Esophagus muscularis mucosa (tissue), 4 donors: ENCODE measurements around the gene PLEKHG4. TPM values are rescaled to one million over a fixed set of nuclear protein-coding genes. Genes with fewer than 3 reads are reported as not detected.

Experiments
- DNase-seq: peaks from one replicate; pipeline ENCODE4 v3.0.0-alpha.2; 2017; ENCODE audit errors: extremely low spot score
- H3K27ac ChIP-seq, 4 donors: fragments of 200-600 bp; sonication (generic); replicated peaks in 1 of 4; 1 replicate in 3 of 4; 2 replicates in 1 of 4; pipeline ENCODE4 v1.5.1; 2016 to 2019; ENCODE audit warnings: mild to moderate bottlenecking in 1 of 4
- H3K27me3 ChIP-seq, 4 donors: fragments of 200-600 bp; sonication (generic); one replicate each; pipeline versions ENCODE4 v1.5.1 to v1.6.0; 2016 to 2019
- H3K36me3 ChIP-seq, 4 donors: fragments of 200-600 bp; sonication (generic); one replicate each; pipeline ENCODE4 v1.5.1; 2016 to 2019
- H3K4me1 ChIP-seq, 4 donors: fragments of 200-600 bp; sonication (generic); one replicate each; pipeline ENCODE4 v1.5.1; 2016 to 2019
- H3K4me3 ChIP-seq, 4 donors: fragments of 200-600 bp; sonication (generic); 1 replicate in 2 of 4; 2 replicates in 2 of 4; pipeline ENCODE4 v1.5.1; 2016 to 2019; ENCODE audit warnings: mild to moderate bottlenecking in 4 of 4, moderate library complexity in 1 of 4
- H3K9me3 ChIP-seq, 4 donors: fragments of 200-600 bp; sonication (generic); 1 replicate in 3 of 4; 2 replicates in 1 of 4; pipeline ENCODE4 v1.5.1; 2016 to 2019
- EP300 ChIP-seq: sonication (generic); formaldehyde crosslinking; IDR thresholded peaks from one replicate; pipeline ENCODE4 v1.6.1; 2017; ENCODE audit warnings: antibody characterized with exemption
- POLR2A ChIP-seq: fragments of 450-650 bp; IDR thresholded peaks from one replicate; pipeline ENCODE4 v1.6.1; 2017; ENCODE audit warnings: antibody characterized with exemption, moderate library complexity, mild to moderate bottlenecking, low read depth
- POLR2AphosphoS5 ChIP-seq, 2 donors: sonication (generic); formaldehyde crosslinking; IDR thresholded peaks; one replicate each; pipeline ENCODE4 v1.6.1; 2017; ENCODE audit warnings: antibody characterized with exemption in 2 of 2
- WGBS: methylation state at CpG from one replicate; pipeline ENCODE4 v1.1.5; 2018; 5-methylcytosine and 5-hydroxymethylcytosine counted together
- intact Hi-C: fragments of 100-400 bp; cut with DNase I; formaldehyde crosslinking; loops from one replicate; pipeline ENCODE4 v1.15.1; 2023
- total RNA-seq, 4 donors: library from RNA; depleted of rRNA; stranded (reverse); fragments of >200 nt; gene quantifications; one replicate each; pipeline versions ENCODE4 v1.1.0 to v1.2.1, GENCODE V29; 2016
- TF ChIP-seq, protein P1 (sequence below), 3 experiments: fragments of 200-600 bp in 2 of 3; fragments of 450-650 bp in 1 of 3; sonication (generic) in 2 of 3; IDR thresholded peaks; one replicate each; pipeline ENCODE4 v1.5.1; 2017 to 2019; ENCODE audit warnings: antibody characterized with exemption in 3 of 3, mild to moderate bottlenecking in 2 of 3, moderate library complexity in 1 of 3

PLEKHG4 gene, protein sequence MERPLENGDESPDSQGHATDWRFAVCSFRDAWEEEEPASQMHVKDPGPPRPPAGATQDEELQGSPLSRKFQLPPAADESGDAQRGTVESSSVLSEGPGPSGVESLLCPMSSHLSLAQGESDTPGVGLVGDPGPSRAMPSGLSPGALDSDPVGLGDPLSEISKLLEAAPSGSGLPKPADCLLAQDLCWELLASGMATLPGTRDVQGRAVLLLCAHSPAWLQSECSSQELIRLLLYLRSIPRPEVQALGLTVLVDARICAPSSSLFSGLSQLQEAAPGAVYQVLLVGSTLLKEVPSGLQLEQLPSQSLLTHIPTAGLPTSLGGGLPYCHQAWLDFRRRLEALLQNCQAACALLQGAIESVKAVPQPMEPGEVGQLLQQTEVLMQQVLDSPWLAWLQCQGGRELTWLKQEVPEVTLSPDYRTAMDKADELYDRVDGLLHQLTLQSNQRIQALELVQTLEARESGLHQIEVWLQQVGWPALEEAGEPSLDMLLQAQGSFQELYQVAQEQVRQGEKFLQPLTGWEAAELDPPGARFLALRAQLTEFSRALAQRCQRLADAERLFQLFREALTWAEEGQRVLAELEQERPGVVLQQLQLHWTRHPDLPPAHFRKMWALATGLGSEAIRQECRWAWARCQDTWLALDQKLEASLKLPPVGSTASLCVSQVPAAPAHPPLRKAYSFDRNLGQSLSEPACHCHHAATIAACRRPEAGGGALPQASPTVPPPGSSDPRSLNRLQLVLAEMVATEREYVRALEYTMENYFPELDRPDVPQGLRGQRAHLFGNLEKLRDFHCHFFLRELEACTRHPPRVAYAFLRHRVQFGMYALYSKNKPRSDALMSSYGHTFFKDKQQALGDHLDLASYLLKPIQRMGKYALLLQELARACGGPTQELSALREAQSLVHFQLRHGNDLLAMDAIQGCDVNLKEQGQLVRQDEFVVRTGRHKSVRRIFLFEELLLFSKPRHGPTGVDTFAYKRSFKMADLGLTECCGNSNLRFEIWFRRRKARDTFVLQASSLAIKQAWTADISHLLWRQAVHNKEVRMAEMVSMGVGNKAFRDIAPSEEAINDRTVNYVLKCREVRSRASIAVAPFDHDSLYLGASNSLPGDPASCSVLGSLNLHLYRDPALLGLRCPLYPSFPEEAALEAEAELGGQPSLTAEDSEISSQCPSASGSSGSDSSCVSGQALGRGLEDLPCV
- 1 to 10 TPM; 3.0 to 8.7 (median 3.2) TPM for total RNA-seq

DNA sequence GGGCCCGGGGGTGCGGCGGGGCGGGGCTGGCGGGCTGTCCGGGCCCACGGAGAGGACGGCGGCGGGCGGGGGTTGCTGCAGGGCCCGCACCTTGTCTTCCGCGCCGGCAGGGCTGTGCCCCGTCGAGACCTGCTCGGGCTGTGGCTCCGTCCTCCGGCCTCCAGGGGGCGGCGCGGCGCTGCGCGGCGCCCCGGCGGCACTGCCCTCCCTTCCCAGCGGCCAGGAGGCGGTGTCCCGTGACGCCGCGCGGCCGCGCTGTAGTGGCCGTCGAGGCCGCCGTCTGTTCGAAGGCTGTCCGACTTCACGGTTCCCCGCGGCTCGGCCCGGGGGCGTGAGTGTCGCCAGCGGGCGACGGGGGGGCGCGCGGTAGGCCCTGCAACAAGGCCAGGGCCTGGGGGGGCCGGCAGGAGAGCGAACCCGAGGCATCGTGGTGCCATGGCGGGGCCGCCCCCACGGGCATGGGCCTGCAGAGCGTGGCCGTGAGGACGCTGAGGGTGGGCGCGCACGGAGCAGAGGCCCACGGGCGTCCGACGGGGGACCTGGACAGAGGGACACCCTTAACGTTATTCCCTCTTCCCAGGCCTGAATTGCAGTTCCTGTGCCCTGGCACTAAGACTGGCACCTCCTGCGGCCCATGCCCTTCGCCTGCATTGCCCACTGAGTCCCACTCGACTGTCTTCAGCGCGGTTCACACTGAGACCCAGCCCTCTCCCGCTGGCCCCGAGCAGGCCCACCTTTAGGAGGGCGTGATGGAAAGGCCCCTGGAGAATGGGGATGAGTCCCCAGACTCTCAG, at the start of gene PLEKHG4:
Gene PLEKHG4 (plus strand): TSS at position 237 of the 794 bp plus-strand sequence. CDS start 513 bp downstream, at position 750.
- Histone ChIP-seq H3K27me3 (no peaks in the 10 kb centered on the region), H3K27ac (peak within 1 kb of the TSS; percentile 58 to 70 (median 64)), H3K9me3 (no peaks in the 10 kb centered on the region), H3K36me3 (peaks cover 0 to 14% (median 0%) of the 10 kb centered on the region in 4 donors), H3K4me1 (peaks cover 13 to 35% (median 31%) of the 10 kb centered on the region in 4 donors), H3K4me3 (peak within 1 kb of the TSS; percentile 64 to 81 (median 68))
- DNase-seq: no peak
- WGBS: 69% methylated on average over 14 of the region's 83 CpGs
- intact Hi-C loops: no loop called here
- TF ChIP-seq, protein P1, sequence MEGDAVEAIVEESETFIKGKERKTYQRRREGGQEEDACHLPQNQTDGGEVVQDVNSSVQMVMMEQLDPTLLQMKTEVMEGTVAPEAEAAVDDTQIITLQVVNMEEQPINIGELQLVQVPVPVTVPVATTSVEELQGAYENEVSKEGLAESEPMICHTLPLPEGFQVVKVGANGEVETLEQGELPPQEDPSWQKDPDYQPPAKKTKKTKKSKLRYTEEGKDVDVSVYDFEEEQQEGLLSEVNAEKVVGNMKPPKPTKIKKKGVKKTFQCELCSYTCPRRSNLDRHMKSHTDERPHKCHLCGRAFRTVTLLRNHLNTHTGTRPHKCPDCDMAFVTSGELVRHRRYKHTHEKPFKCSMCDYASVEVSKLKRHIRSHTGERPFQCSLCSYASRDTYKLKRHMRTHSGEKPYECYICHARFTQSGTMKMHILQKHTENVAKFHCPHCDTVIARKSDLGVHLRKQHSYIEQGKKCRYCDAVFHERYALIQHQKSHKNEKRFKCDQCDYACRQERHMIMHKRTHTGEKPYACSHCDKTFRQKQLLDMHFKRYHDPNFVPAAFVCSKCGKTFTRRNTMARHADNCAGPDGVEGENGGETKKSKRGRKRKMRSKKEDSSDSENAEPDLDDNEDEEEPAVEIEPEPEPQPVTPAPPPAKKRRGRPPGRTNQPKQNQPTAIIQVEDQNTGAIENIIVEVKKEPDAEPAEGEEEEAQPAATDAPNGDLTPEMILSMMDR (IDR thresholded peaks at IDR 0.05): peak; percentile 74 to 86 (median 82)
- TF ChIP-seq POLR2AphosphoS5 (IDR thresholded peaks at IDR 0.05): no peak
- TF ChIP-seq EP300: no peak
- TF ChIP-seq POLR2A: no peak

DNA sequence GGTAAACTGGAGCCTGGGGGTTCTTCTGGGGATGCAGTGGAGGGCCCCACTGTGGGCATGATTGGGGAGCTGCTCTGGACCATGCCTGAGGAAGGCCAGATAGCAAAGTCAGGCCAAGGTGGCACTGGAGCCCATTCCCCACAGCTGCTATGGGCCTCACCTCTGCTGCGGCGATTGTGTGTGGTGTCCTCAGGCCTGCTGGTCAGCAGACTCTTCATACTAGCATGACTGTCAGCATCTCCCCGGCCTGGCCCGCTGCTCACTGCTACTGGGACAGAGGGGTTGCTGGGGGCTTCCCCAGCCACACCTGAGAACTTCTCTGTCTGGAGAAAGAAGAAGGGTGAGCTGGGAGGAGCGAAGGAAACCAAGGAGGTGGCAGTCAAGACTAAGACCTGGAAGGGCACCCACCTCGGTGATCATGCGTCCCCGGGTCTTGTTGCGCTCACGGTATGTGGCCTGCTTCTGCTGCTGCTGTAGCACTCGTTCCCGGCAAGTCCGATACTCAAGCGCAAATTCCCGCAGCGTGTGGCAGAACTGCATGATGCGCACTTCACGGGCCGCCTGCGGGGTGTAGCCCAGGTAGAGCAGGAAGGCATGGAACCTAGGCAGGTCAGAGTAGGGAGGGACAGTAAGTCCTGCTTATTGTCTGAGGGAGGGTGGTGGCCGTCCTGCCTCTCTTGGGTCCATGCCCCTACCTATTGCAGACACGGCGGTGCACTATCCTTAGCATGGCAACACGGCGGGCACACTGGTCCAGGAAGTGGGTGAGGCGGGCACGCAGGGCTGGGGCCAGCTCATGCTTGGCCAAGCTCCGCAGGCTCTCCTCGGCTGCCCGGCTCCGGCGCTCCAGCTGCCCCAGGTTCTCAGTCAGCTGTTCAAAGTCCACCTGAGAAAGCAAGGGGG, 49.2 kb upstream of the PLEKHG4 start:
- DNase-seq: no peak
- H3K27ac ChIP-seq: no peak overlapping the region
- TF ChIP-seq POLR2AphosphoS5 (IDR thresholded peaks at IDR 0.05) (no peak), EP300 (no peak), POLR2A (no peak)
- TF ChIP-seq, protein P1 (IDR thresholded peaks at IDR 0.05): no peak
- peaks cover 35 to 71% (median 68%) of the 10 kb centered on the region in 4 donors for H3K36me3 ChIP-seq
- peaks cover 20 to 34% (median 23%) of the 10 kb centered on the region in 4 donors for H3K4me1 ChIP-seq
- no peaks in the 10 kb centered on the region for H3K9me3 ChIP-seq
- H3K27me3 ChIP-seq: no peaks in the 10 kb centered on the region
- intact Hi-C loops: no loop called here
- no peak overlapping the region for H3K4me3 ChIP-seq
- 96% methylated on average over 14 of the region's 32 CpGs for WGBS

DNA sequence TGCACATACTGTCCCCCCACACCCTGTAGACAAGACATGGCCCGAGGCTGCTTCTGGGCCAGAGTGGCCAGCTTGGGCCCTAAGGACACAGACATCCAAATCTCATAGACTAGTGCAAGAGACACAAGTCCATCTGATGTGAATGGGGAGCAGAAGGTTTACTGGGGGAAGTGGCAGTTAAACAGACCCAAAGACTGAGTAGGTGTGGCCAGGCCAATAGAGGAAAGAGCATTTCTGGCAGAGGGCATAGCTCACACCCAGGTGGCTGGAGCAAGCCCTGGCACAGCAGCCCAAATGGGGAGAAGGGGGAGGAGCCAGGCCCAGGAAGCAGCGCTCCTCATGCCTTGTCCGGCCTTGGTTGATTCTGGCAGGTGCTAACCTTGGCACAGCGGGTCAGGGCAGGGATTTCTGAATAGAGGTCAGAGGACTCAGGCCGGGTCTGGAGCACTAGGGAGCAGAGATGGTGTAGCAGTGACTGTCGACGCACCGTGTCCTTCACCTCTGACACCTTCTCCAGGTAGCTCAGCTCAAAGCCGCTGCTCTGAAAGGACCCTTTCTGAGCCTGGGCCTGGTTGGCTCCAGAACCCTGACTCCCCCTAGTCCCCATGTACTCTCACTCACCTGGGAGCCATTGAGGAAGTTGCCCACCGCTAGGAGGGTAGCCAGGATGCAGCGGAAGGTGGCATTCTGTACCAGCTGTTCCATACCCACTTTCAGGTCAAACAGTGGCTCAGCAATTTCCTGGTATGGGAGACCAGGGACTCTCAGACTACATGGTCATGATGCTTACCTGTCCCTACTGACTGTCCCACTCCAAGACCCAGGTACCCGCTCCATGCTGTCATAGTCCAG, 48.3 kb upstream of the PLEKHG4 start:
- Histone ChIP-seq H3K9me3 (no peaks in the 10 kb centered on the region), H3K27ac (no peak overlapping the region), H3K27me3 (no peaks in the 10 kb centered on the region), H3K4me1 (peaks cover 14 to 25% (median 16%) of the 10 kb centered on the region in 4 donors), H3K36me3 (peaks cover 39 to 80% (median 75%) of the 10 kb centered on the region in 4 donors), H3K4me3 (no peak overlapping the region)
- intact Hi-C loops: no loop called here
- DNase-seq: no peak
- TF ChIP-seq, protein P1 (IDR thresholded peaks at IDR 0.05): no peak
- no peak for TF ChIP-seq EP300
- no peak for TF ChIP-seq POLR2AphosphoS5 (IDR thresholded peaks at IDR 0.05)
- TF ChIP-seq POLR2A: no peak
- WGBS: 100% methylated on average over 4 of the region's 12 CpGs
